Astrocyte of the spinal cord (primary cell): ENCODE measurements around the gene TBC1D22A.

Experiments
- DNase-seq: peaks from one replicate; pipeline ENCODE4 v3.0.0; 2011; ENCODE audit warnings: low read depth, low spot score
- H3K4me3 ChIP-seq: 2 replicates; pipeline ENCODE4 v1.5.1; 2011; ENCODE audit warnings: low read depth, mild to moderate bottlenecking, low read length, moderate library complexity
- CTCF ChIP-seq: IDR thresholded peaks from 2 replicates; pipeline ENCODE4 v1.5.1; 2012; ENCODE audit warnings: low read depth, mild to moderate bottlenecking, low read length, inconsistent platforms
- in situ Hi-C: cut with HindIII; loops from 2 replicates; pipeline ENCODE4 v1.10.0; 2017; ENCODE audit warnings: low sequenced_read_pairs

The TBC1D22A gene

GRCh38 chr22:46841522-46841921, 79.1 kb downstream of the TBC1D22A start:
- TF ChIP-seq CTCF, result no peak
- in situ Hi-C loops, result no loop called here
- DNase-seq, result no peak
- no peak overlapping the region for H3K4me3 ChIP-seq

- DNase-seq, result no peak
- no peak overlapping the region for H3K4me3 ChIP-seq
- in situ Hi-C loops, result no loop called here
- no peak for TF ChIP-seq CTCF
Observed at GRCh38 chr22:46842606-46843005, 80.2 kb downstream of the TBC1D22A start.

DNA sequence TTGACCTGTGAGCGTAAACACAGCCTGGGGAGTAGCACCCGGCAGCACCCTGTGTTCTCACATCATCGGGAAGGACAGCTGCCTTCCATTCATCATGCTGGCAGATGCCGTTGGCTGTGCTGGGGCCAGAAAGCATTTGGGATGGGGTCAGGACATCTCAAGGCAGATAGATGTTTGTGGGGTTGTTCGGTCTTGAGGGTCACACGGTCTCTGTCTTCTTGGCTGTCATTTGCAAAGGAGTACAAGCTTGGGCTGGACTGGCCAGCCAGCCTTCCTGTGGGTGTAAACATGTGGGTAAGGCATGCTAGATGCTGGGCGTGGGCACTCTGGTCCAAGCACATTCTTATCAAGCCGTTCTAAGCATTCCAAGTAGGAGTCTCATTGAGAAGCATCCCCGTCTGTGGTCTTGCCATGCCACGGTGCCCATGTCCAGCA, 81.4 kb downstream of the TBC1D22A start:
- in situ Hi-C loops, result no loop called here
- peak; percentile 28 for DNase-seq
- TF ChIP-seq CTCF, result no peak
- no peak overlapping the region for H3K4me3 ChIP-seq

DNA sequence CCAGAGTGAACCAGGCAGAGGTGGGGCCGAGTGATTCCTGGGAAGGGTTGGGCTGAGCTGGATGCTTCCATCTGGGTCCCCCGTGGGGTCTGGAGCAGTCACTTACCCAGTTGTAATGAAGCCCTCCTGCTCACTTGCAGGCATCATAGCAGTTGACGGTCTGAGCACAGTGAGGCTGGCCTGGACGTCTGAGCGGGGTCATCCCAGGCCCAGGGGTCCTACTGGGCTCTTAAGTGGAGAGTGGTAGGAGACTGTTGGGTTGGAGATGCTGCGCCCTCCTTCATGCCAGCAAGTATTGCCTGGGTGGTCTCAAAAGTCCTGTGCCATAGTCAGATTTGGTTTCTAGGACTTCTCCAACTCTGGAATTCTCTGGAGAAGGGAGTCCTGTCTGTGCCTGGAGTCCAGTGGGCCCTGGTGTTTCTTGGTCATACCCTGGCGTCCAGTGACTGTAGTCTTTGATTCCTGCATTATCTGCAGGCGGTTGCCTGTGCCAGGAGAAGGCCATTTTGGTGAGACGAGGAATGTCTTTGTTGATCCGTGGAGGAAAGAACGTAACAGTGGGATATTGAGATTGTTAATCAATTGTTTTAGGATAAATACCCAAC, 82.3 kb downstream of the TBC1D22A start:
- TF ChIP-seq CTCF, result no peak
- no peak for DNase-seq
- in situ Hi-C loops, result no loop called here
- H3K4me3 ChIP-seq, result no peak overlapping the region

GRCh38 chr22:46845296-46846149, 83.1 kb downstream of the TBC1D22A start:
- peak; percentile 73 for DNase-seq
- peak; percentile 56 for TF ChIP-seq CTCF
- no peak overlapping the region for H3K4me3 ChIP-seq
- in situ Hi-C loops, result no loop called here

DNA sequence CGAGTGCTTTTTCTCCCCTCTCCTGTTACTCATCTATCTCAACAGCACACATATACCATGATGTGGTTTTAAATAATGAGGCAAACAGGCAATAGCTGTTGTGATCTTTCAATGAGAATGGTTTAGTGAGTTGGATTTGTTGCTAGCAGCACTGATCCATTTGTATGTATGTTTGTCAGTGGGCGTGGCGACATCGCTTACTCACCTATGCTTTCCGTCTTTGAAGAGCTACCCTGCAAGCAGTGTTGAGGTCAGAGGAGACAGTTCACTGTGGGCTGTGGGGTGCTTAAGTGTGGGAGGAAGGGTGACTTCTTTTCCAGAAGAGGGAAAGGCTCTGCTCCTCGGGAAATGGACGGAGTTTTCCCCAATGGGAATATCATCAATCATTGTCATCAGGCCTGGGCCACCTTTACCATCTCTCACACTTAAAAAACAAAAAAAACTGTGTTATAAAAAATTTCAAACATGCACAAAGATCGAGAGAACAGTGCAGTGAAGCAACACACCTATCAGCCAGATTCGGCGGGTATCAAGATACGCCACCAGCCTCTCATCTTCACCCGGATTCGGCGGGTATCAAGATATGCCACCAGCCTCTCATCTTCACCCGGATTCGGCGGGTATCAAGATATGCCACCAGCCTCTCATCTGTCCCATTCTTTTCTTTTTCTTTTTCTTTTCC, 83.8 kb downstream of the TBC1D22A start:
- no peak for DNase-seq
- TF ChIP-seq CTCF, result no peak
- H3K4me3 ChIP-seq, result no peak overlapping the region
- in situ Hi-C loops, result no loop called here
